NCI-H1092 (cell line): ENCODE data around the gene PLPP3.
"Not testable (repeated sequence)": the region's sequence is repeated elsewhere in the genome, so short reads cannot be mapped to it uniquely, and the experiment has no call there.

Source experiments
- DNase-seq: peaks from one replicate; lab custom pipeline; 2025; lab: John Stamatoyannopoulos, UW

PLPP3 gene

GRCh38 chr1:56578963-56579875, at the start of gene PLPP3:
Gene PLPP3, minus strand, starts transcription at chr1:56579563. Its CDS starts 547 bp downstream, at chr1:56579016.
- DNase-seq, result peak; percentile 7

GRCh38 chr1:56627636-56628039, 48.3 kb upstream of the PLPP3 start:
- DNase-seq, result no peak

GRCh38 chr1:56627019-56627635, 47.8 kb upstream of the PLPP3 start:
- no peak for DNase-seq

GRCh38 chr1:56626546-56626945, 47.2 kb upstream of the PLPP3 start:
- DNase-seq, result no peak

- no peak for DNase-seq
Observed at GRCh38 chr1:56625819-56626440, 46.6 kb upstream of the PLPP3 start.

GRCh38 chr1:56617141-56617540, 37.8 kb upstream of the PLPP3 start:
- DNase-seq, result no peak

- not testable (repeated sequence) for DNase-seq
Observed at GRCh38 chr1:56610770-56611169, 31.4 kb upstream of the PLPP3 start.

GRCh38 chr1:56610097-56610496, 30.7 kb upstream of the PLPP3 start:
- not testable (repeated sequence) for DNase-seq

- not testable (repeated sequence) for DNase-seq
Observed at GRCh38 chr1:56595397-56596191, 16.2 kb upstream of the PLPP3 start.

GRCh38 chr1:56591909-56592308, 12.5 kb upstream of the PLPP3 start:
- no peak for DNase-seq

- no peak for DNase-seq
Observed at GRCh38 chr1:56590520-56591011, 11.2 kb upstream of the PLPP3 start.

- DNase-seq, result no peak
Observed at GRCh38 chr1:56589369-56589768, 10.0 kb upstream of the PLPP3 start.

- no peak for DNase-seq
Observed at GRCh38 chr1:56586502-56586901, 7.1 kb upstream of the PLPP3 start.

GRCh38 chr1:56585985-56586384, 6.6 kb upstream of the PLPP3 start:
- no peak for DNase-seq

- DNase-seq, result no peak
Observed at GRCh38 chr1:56584910-56585528, 5.7 kb upstream of the PLPP3 start.

GRCh38 chr1:56583957-56584468, 4.7 kb upstream of the PLPP3 start:
- DNase-seq, result no peak

- no peak for DNase-seq
Observed at GRCh38 chr1:56580771-56581170, 1.4 kb upstream of the PLPP3 start.

- peak; percentile 57 for DNase-seq
Observed at GRCh38 chr1:56578138-56578962, 1.0 kb downstream of the PLPP3 start.

- no peak for DNase-seq
Observed at GRCh38 chr1:56577406-56578137, 1.8 kb downstream of the PLPP3 start.
